ENCODE results near the gene DDX18.
"Not testable (repeated sequence)": the region's sequence is repeated elsewhere in the genome, so short reads cannot be mapped to it uniquely, and the experiment has no call there.

DDX18 gene

DNA sequence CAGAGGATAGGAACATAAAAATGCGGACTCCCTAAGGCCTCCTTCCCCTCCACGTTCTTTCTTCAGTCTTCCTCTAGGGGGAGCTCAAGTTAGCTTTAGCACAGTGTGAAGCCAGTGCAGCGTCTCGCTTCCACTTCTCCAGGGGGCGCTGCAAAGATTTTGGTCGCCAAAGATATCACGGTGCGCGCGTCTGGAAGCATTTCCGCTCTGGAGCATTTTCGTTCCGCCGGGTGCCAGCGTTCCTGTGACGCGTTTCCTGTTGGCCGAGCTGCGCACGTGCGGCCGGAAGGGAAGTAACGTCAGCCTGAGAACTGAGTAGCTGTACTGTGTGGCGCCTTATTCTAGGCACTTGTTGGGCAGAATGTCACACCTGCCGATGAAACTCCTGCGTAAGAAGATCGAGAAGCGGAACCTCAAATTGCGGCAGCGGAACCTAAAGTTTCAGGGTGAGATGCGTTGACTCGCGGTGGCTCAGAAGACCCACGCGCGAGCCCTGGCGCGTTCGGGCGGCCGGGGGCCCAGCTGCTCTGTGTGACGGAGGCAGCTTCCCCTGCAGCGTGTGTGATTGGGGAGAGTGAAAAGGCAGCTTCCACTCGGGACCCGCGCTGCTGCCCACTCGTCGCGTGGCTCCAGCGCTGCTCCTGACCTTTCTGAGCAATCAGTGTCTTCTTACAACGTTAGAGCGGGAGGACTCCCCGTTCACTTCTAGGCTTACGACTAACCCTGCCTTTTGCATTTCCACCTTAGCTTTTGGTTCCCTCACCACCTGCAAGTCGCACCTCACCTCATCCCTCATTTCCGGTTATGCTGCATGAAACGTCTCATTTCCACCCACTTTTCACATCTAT lies at the start of gene DDX18:
DDX18 (plus strand) TSS at position 275 of the 848 bp plus-strand sequence; CDS start at position 362, 87 bp downstream.
- DNase-seq (ENCODE audit: low spot score): peak; percentile 89

- DNase-seq (ENCODE audit: low spot score): no peak
Measured at GRCh38 chr2:117770730-117771129, 43.8 kb upstream of the DDX18 start.

DNA sequence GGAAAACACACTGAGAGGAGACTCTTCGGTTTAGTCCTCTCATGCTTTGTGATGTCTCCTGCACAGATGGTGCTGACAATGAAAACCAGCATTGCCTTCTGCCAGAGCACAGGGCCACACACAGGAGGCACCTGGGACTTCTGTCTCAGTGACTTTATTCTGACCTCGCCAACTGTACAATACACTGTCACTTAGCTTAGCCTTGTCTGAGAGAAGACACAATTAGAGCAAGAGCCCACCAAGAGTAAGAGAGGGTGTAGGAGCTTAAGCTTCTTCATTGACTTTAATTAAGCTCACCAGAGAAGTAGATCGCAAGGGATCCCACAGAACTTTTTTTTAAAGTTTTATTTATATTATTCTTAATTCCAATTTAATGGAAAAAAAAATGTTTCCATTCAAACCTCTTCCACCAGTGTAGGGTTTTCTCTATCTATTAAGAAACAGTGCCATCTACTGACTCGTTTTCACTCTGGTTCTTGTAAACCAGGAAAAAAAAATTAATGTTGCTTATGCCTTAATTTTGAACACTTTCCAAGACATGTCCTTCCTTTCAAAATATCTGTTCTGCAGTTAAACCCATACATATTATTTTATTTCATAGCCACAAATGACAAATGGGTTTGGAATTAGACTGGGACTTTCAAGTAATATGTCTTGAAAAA lies 42.4 kb upstream of the DDX18 start:
- DNase-seq (ENCODE audit: low spot score): no peak

- DNase-seq (ENCODE audit: low spot score): no peak
Measured at GRCh38 chr2:117774716-117775115, 39.8 kb upstream of the DDX18 start.

- no peak for DNase-seq (ENCODE audit: low spot score)
Measured at GRCh38 chr2:117775703-117776219, 38.7 kb upstream of the DDX18 start.

DNA sequence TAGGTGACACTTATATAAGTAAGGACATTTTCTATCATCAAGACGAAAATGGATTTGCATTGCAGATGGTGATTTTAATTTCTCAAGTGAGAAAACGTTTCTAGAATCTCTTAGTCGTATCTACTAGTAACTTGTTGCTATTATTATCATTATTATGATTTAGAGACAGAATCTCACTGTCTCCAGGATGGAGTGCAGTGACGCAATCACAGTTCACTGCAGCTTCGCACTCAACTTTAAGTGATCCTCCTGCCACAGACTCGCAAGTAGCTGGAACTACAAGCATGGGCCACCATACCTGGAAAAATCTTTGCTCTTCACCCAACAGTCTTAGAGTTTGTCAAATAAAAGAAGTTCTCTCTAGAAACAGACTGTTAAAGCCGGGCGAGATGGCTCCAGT lies 37.6 kb upstream of the DDX18 start:
- no peak for DNase-seq (ENCODE audit: low spot score)

GRCh38 chr2:117785740-117786139 lies 28.8 kb upstream of the DDX18 start:
- DNase-seq (ENCODE audit: low spot score): peak; percentile 38

DNA sequence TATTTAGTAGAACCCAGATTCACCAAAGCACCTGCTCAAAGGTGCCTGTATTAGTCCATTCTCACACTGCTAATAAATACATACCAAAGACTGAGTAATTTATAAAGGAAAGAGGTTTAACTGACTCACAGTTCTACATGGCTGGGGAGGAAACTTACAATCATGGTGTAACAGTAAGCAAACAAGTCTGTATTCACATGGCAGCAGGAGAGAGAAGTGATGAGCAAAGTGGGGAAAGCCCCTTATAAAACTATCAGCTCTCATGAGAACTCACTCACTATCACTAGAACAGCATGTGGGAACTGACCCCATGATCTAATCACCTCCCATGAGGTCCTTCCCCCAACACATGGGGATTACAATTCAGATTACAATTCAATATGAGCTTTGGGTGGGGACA lies 28.0 kb upstream of the DDX18 start:
- no peak for DNase-seq (ENCODE audit: low spot score)

DNA sequence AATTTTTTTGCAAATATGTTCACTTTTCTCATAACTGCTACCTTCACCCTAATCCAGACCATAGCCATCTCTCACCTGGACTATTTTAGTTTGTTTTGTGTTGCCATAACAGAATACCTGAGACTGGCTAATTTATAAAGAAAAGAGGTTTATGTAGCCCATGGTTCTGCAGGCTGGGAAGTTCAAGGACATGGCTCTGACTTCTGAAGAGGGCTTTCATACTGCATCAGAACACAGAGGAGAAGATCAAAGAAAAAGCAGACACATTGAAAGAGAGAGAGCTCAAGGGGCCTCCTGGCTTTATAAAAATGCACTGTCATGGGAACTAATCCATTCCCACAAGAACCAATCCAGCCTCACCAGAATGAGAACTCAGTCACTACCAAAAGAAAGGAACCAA lies 25.0 kb upstream of the DDX18 start:
- DNase-seq (ENCODE audit: low spot score): no peak

DNA sequence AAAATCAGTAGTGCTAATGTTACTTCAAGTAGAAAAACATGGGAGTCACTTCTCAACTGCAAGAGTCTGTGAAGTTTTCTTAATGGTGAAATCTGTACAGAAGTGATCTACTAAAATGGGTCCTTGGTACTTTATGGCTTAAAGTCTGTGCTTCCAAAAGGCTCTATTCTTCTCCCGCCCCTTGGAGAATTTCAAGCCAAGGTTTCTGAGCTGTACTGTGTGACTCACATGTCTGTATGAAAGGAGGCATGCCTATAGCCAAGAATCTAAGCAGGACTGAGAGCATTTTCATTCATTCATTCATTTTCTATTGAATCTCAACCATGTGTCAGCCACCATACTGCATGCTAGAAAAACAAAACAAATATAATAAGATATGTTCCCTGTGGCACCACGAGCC lies 19.8 kb upstream of the DDX18 start:
- DNase-seq (ENCODE audit: low spot score): no peak

DNA sequence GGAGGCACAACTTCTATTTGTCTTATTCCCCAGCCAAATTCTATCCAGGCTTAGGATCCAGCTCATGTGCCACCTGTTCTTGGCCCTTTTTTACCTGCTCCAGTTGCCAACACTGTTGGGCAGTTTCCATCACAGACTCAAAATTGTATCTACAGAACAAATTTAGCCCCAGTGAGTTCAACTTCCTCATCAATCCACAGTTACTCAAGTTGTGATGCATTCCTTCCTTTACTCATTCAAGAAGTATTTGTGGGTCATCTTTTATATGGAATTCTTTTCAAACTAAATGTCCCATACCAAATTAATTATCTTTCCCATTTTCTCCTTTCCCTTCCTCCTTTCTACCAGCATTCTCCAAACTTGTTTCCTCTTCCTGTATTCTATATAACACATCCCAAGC lies 12.7 kb upstream of the DDX18 start:
- DNase-seq (ENCODE audit: low spot score): no peak

GRCh38 chr2:117803644-117804325 lies 10.7 kb upstream of the DDX18 start:
- not testable (repeated sequence) for DNase-seq (ENCODE audit: low spot score)

DNA sequence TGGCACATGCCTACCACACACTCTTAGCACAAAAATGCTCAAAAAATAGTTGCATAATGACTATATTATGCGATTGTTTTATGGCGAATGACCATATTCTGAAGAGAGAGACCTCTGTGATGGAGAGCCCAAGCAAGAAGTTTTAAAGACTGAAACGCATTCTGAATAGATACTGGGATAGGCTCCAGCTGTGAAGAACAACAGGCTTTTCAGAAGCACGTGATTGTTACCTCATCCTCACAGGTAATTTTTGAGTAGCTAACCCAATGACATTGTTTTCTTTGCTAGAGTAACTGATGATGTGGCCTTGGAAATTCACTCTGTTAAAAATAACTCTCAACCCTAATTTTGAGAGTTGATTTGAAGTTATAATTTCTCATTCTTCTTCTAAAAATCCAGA lies 2.0 kb upstream of the DDX18 start:
- no peak for DNase-seq (ENCODE audit: low spot score)

DNA sequence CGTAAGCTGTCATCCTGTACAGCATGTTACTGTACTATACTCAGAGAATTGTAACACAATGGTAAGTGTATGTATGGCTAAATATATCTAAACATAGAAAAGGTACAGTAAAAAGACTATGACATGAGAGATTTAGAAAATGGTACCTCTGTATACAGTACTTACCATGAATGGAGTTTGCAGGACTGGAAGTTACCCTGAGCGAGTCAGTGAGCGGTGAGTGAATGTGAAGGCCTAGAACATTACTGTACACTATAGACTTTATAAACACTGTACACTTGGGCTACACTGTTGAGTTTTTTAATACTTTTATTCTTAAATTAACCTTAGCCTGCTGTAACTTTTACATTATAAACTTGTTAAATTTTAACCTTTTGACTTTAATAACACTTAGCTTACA lies 1.5 kb downstream of the DDX18 start:
- DNase-seq (ENCODE audit: low spot score): no peak

GRCh38 chr2:117818921-117819320 lies 4.4 kb downstream of the DDX18 start:
- DNase-seq (ENCODE audit: low spot score): no peak

DNA sequence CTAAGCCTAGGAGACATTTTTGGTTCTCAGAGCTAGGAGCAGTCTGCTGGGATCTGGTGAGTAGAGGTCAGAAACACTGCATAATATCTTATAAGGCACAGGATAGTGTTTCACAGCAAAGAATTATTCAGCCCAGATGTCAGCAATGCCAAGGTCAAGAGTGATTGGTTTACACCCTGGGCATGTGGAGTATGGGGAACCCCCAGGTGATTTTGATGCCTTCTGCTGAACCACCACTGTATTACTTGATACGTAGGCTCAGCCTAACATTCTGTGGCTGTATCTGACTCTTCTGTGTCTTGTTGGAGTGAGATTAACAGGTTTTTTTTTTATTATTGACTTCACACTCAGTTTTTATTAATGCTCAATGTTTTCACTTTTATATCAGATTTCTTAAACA lies 6.0 kb downstream of the DDX18 start:
- no peak for DNase-seq (ENCODE audit: low spot score)

DNA sequence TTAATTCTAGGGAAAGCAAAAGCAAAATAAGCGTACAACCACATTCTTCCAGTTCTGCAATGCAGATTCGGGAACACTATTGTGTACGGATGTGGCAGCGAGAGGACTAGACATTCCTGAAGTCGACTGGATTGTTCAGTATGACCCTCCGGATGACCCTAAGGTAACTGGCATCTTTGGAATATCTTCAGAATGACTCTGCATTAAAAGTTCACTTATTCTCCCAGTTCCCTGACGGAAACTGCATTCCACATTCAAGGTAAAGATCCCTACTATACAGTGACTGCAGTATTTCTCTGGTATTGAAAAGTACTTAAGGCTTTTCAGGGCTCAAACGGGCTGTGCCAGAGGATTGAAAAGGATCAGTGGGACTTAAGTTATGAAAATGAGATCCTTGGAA lies 10.9 kb downstream of the DDX18 start:
- DNase-seq (ENCODE audit: low spot score): no peak

- DNase-seq (ENCODE audit: low spot score): not testable (repeated sequence)
Measured at GRCh38 chr2:117827464-117827863, 13.0 kb downstream of the DDX18 start.

- no peak for DNase-seq (ENCODE audit: low spot score)
Measured at GRCh38 chr2:117828870-117829269, 14.4 kb downstream of the DDX18 start.

GRCh38 chr2:117832332-117832731 lies 17.8 kb downstream of the DDX18 start:
- no peak for DNase-seq (ENCODE audit: low spot score)

- no peak for DNase-seq (ENCODE audit: low spot score)
Measured at GRCh38 chr2:117832905-117833613, 18.6 kb downstream of the DDX18 start.

GRCh38 chr2:117833911-117834310 lies 19.4 kb downstream of the DDX18 start:
- DNase-seq (ENCODE audit: low spot score): no peak

All from D341Med (cell line).